ENCODE results near the gene FAM227B. TPM values are rescaled to one million over a fixed set of nuclear protein-coding genes. Genes with fewer than 3 reads are reported as not detected.

The FAM227B gene
- total and polyA plus RNA-seq, 2 of the 13 experiments (the other 11 are each of a cell fraction or from before 2014, with no cell fraction given) = 1.9 to 2.6 TPM

DNA sequence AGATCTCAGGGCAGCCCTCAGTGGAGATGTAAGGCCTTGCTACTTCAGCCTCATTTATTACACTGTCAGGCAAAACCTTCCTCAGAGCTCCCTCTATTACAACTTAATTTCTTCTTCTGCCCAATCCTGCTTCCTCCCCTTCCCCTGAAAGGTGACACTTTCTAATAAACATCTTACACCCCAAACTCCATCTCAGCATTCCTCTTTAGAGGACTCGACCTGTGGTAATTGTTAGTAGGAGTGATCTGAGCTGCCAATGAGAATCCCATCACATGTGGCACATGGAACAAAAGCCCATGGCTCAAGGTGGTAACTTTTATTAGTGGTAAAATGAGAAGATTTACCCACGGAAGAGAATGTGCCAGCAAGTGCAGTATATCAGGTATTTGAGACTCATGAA is 30.1 kb upstream of the FAM227B start:
- Histone ChIP-seq H3K27ac (ENCODE audit: extremely low read length, insufficient read depth, low read length) (no peak overlapping the region), H3K4me3 (replicated peaks in 1 of 3; ENCODE audit: insufficient read depth in 1 of 3, low read depth in 2 of 3, low read length in 3 of 3) (no peak overlapping the region), H3K4me1 (ENCODE audit: insufficient read depth, low read length) (no peaks in the 10 kb centered on the region), H3K79me2 (ENCODE audit: insufficient read depth, low read length) (no peaks in the 10 kb centered on the region), H3K27me3 (ENCODE audit: control insufficient read depth in 1 of 2, insufficient read depth in 2 of 2, low read length in 2 of 2) (no peaks in the 10 kb centered on the region), H4K20me1 (ENCODE audit: insufficient read depth, low read length) (no peaks in the 10 kb centered on the region), H3K36me3 (replicated peaks in 1 of 2; ENCODE audit: control insufficient read depth in 1 of 2, insufficient read depth in 2 of 2, low read length in 2 of 2) (no peaks in the 10 kb centered on the region), H2AFZ (ENCODE audit: low read length) (no peak overlapping the region), H3K9ac (ENCODE audit: insufficient read depth, low read depth, low read length) (no peak overlapping the region), H3K9me3 (ENCODE audit: low read length) (peaks cover 15% of the 10 kb centered on the region), H3K4me2 (ENCODE audit: low read depth, low read length) (no peak overlapping the region)
- no peak for FAIRE-seq
- in situ Hi-C loops (cut with HindIII; ENCODE audit: extremely low pct_ligation_motif_present, low pct_unique_long_range_greater_than_20kb) = no loop called here
- CTCF ChIA-PET (ENCODE audit: low intra/inter-chr PET ratio, low total read pairs) = no interaction called here
- no TSS peak for BruUV-seq (replicated peaks)
- DNase-seq (ENCODE audit: low spot score) = no peak
- intact Hi-C loops (cut with micrococcal nuclease; ENCODE audit: unreplicated experiment) = no loop called here
- WGBS (ENCODE audit: low lambda C conversion rate) = 17% methylated on average over 2 of the region's 2 CpGs
- TF ChIP-seq, protein P1, sequence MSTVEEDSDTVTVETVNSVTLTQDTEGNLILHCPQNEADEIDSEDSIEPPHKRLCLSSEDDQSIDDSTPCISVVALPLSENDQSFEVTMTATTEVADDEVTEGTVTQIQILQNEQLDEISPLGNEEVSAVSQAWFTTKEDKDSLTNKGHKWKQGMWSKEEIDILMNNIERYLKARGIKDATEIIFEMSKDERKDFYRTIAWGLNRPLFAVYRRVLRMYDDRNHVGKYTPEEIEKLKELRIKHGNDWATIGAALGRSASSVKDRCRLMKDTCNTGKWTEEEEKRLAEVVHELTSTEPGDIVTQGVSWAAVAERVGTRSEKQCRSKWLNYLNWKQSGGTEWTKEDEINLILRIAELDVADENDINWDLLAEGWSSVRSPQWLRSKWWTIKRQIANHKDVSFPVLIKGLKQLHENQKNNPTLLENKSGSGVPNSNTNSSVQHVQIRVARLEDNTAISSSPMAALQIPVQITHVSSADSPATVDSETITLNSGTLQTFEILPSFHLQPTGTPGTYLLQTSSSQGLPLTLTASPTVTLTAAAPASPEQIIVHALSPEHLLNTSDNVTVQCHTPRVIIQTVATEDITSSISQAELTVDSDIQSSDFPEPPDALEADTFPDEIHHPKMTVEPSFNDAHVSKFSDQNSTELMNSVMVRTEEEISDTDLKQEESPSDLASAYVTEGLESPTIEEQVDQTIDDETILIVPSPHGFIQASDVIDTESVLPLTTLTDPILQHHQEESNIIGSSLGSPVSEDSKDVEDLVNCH (CRISPR knock-in tag; IDR thresholded peaks at IDR 0.05) = no peak
- no peak for TF ChIP-seq MBD4 (IDR thresholded peaks at IDR 0.05; ENCODE audit: borderline replicate concordance, low read length)
- TF ChIP-seq ZNF724P (CRISPR knock-in tag; IDR thresholded peaks at IDR 0.05; ENCODE audit: borderline replicate concordance) = no peak
- no peak for ATAC-seq
- POLR2A ChIA-PET = no interaction called here

DNA sequence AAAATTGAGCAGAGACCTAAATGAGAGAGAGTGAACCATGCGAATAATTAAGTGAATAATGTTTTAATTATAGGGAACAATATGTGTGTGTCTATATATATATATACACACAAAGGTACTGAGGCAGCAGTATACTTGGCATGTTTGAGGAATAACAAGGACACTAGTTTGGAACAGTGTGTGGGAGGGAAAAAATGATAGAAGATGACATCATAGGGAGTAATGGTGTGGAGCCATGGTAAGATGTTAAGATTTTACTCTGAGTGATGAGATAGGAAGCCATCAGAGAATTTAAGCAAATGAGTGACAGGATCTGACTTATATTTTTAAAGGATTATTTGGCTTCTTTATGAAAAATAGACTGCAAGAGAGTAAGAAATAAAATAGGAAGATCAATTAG is 29.4 kb upstream of the FAM227B start:
- ChIA-PET POLR2A (no interaction called here), CTCF (ENCODE audit: low intra/inter-chr PET ratio, low total read pairs) (no interaction called here)
- ATAC-seq (no peak), FAIRE-seq (no peak), DNase-seq (ENCODE audit: low spot score) (no peak)
- Histone ChIP-seq H2AFZ (ENCODE audit: low read length) (no peak overlapping the region), H3K27me3 (ENCODE audit: control insufficient read depth in 1 of 2, insufficient read depth in 2 of 2, low read length in 2 of 2) (no peaks in the 10 kb centered on the region), H3K79me2 (ENCODE audit: insufficient read depth, low read length) (no peaks in the 10 kb centered on the region), H3K27ac (ENCODE audit: extremely low read length, insufficient read depth, low read length) (no peak overlapping the region), H3K9me3 (ENCODE audit: low read length) (peaks cover 15% of the 10 kb centered on the region), H3K4me1 (ENCODE audit: insufficient read depth, low read length) (no peaks in the 10 kb centered on the region), H3K36me3 (replicated peaks in 1 of 2; ENCODE audit: control insufficient read depth in 1 of 2, insufficient read depth in 2 of 2, low read length in 2 of 2) (no peaks in the 10 kb centered on the region), H3K9ac (ENCODE audit: insufficient read depth, low read depth, low read length) (no peak overlapping the region), H3K4me2 (ENCODE audit: low read depth, low read length) (no peak overlapping the region), H4K20me1 (ENCODE audit: insufficient read depth, low read length) (no peaks in the 10 kb centered on the region), H3K4me3 (replicated peaks in 1 of 3; ENCODE audit: insufficient read depth in 1 of 3, low read depth in 2 of 3, low read length in 3 of 3) (no peak overlapping the region)
- BruUV-seq (replicated peaks) = no TSS peak
- peak; percentile 81 for TF ChIP-seq ATF7 (IDR thresholded peaks at IDR 0.05)
- no peak for TF ChIP-seq ATF7 (CRISPR knock-in tag; IDR thresholded peaks at IDR 0.05)
- TF ChIP-seq CREB1 (IDR thresholded peaks at IDR 0.05) = peak; percentile 17; the same call in 1 of the 2 replicates
- no peak for TF ChIP-seq CREB1 (CRISPR knock-in tag; IDR thresholded peaks at IDR 0.05)
- TF ChIP-seq IKZF4 (CRISPR knock-in tag; IDR thresholded peaks at IDR 0.05; ENCODE audit: borderline replicate concordance, low read depth, not compliant biosample characterization) = no peak
- TF ChIP-seq ELF1 (CRISPR knock-in tag; IDR thresholded peaks at IDR 0.05) = no peak
- in situ Hi-C loops (cut with HindIII; ENCODE audit: extremely low pct_ligation_motif_present, low pct_unique_long_range_greater_than_20kb) (no loop called here), intact Hi-C loops (cut with micrococcal nuclease; ENCODE audit: unreplicated experiment) (no loop called here)
- WGBS (ENCODE audit: low lambda C conversion rate) = 87% methylated on average over 1 of the region's 1 CpG

All from HepG2 (cell line).